ENCODE data around the gene POLE. TPM values are rescaled to one million over a fixed set of nuclear protein-coding genes. Genes with fewer than 3 reads are reported as not detected.

Gene POLE
- total RNA-seq, 3 donors from 2014 or later = 36.5 to 51.5 (median 43.5) TPM

DNA sequence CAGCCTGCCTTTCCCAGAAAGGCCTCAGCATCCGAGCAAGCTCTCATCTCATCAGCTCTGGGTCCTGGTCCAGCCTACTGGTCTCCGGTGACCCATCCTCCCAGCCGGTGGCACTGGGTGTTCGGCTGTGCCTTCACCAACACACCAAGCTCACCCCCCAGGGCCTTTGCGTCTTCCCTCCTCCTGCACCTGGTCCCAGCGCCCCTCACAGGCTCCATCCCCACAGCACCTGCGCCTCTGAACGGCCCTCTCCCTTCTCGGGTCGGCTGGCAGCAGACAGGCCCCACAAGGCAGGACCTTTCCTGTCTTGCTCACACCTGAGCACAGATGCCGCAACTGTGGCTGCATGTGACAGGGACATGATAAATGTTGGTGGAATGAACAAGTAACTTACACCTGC, 55.5 kb downstream of the POLE start:
- intact Hi-C loops (cut with DNase I; ENCODE audit: low total_unique reads) = no loop called here
- Histone ChIP-seq H3K36me3 (peaks cover 9% of the 10 kb centered on the region), H3K27me3 (no peaks in the 10 kb centered on the region), H3K27ac (no peak overlapping the region), H3K4me1 (no peaks in the 10 kb centered on the region), H3K9me3 (no peaks in the 10 kb centered on the region), H3K4me3 (no peak overlapping the region)
- no peak for TF ChIP-seq CTCF (IDR thresholded peaks at IDR 0.05)
- no peak for TF ChIP-seq POLR2AphosphoS5 (IDR thresholded peaks at IDR 0.05)
- TF ChIP-seq POLR2A (IDR thresholded peaks at IDR 0.05) = no peak
- no peak for DNase-seq (ENCODE audit: low spot score in 2 of 2)

DNA sequence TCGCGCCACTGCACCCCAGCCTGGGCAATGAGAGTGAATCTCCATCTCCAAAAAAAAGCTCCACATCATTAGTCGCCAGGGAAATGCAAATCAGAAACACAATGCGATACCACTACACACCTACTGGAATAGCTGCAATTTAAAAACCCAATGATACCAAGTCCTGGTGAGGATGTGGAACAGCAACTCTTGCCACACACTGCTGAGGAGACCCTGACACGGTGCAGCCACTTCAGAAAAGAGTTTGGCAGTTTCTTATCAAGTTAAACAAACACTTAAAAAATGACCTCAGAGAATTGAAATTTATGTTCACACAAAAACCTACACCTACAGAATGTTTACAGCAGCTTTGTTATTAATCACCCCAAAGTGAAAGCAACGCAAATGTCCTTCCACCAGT, 56.5 kb downstream of the POLE start:
- H3K9me3 ChIP-seq = no peaks in the 10 kb centered on the region
- DNase-seq (ENCODE audit: low spot score in 2 of 2) = no peak
- no peak overlapping the region for H3K27ac ChIP-seq
- peaks cover 9% of the 10 kb centered on the region for H3K36me3 ChIP-seq
- intact Hi-C loops (cut with DNase I; ENCODE audit: low total_unique reads) = no loop called here
- H3K27me3 ChIP-seq = no peaks in the 10 kb centered on the region
- no peaks in the 10 kb centered on the region for H3K4me1 ChIP-seq
- TF ChIP-seq POLR2A (IDR thresholded peaks at IDR 0.05) (no peak), CTCF (IDR thresholded peaks at IDR 0.05) (no peak), POLR2AphosphoS5 (IDR thresholded peaks at IDR 0.05) (no peak)
- H3K4me3 ChIP-seq = no peak overlapping the region

GRCh38 chr12:132629330-132629729, 57.8 kb downstream of the POLE start:
- Histone ChIP-seq H3K4me1 (no peaks in the 10 kb centered on the region), H3K36me3 (peaks cover 9% of the 10 kb centered on the region), H3K27ac (no peak overlapping the region), H3K27me3 (no peaks in the 10 kb centered on the region), H3K9me3 (no peaks in the 10 kb centered on the region), H3K4me3 (no peak overlapping the region)
- DNase-seq (ENCODE audit: low spot score in 2 of 2) = no peak
- intact Hi-C loops (cut with DNase I; ENCODE audit: low total_unique reads) = no loop called here
- TF ChIP-seq CTCF (IDR thresholded peaks at IDR 0.05) (no peak), POLR2A (IDR thresholded peaks at IDR 0.05) (no peak), POLR2AphosphoS5 (IDR thresholded peaks at IDR 0.05) (no peak)

DNA sequence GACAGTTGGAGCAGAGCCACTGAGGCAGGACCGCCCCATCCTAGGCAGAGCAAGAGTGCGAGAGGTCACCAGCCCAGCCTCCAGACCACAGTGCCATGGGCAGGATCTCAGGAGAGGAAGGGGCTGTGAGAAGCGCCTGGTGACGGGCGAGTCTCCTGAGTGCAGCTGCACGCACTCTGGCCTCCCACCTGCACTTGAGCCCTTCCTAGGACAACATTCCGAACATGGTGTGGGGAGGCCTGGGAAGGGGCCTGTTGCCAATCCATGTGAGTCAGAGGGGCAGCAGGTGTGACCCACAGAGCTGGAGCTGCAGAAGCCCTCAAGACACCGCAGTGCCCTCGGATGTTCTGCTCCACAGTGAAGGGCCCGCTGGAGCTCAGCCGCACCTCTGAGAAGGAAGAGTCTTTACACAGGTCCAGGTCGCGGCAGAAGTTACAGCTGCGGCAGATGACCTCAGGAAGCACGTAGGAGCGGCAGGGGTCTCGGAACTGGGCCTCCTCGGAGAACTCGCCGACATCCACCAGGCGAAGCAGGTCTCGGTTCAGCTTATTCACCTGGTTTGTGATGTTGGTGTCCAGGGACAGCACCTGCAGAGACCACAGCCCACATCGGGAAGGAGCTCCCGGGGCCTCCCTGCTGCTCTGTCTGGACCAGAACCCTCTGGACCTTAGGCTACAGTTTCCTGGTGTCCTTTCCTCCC, 61.3 kb downstream of the POLE start:
- TF ChIP-seq POLR2AphosphoS5 (IDR thresholded peaks at IDR 0.05) (no peak), POLR2A (IDR thresholded peaks at IDR 0.05) (no peak), CTCF (IDR thresholded peaks at IDR 0.05) (no peak)
- Histone ChIP-seq H3K4me1 (peaks cover 3 to 19% of the 10 kb centered on the region in 2 donors), H3K27ac (no peak overlapping the region), H3K4me3 (no peak overlapping the region), H3K36me3 (peaks cover 9% of the 10 kb centered on the region), H3K9me3 (no peaks in the 10 kb centered on the region), H3K27me3 (no peaks in the 10 kb centered on the region)
- intact Hi-C loops (cut with DNase I; ENCODE audit: low total_unique reads) = no loop called here
- no peak for DNase-seq (ENCODE audit: low spot score in 2 of 2)

GRCh38 chr12:132624910-132625630, 62.1 kb downstream of the POLE start:
- Histone ChIP-seq H3K4me1 (peaks cover 3 to 19% of the 10 kb centered on the region in 2 donors), H3K27ac (no peak overlapping the region), H3K9me3 (no peaks in the 10 kb centered on the region), H3K36me3 (peaks cover 8% of the 10 kb centered on the region), H3K27me3 (peaks cover under 1 to 4% of the 10 kb centered on the region in 2 donors), H3K4me3 (no peak overlapping the region)
- intact Hi-C loops (cut with DNase I; ENCODE audit: low total_unique reads) = loop anchor here (1.0 kb wide), 1 partner anchor 22 kb away; no protein-coding TSS in a partner anchor
- TF ChIP-seq POLR2AphosphoS5 (IDR thresholded peaks at IDR 0.05) (no peak), CTCF (IDR thresholded peaks at IDR 0.05) (no peak), POLR2A (IDR thresholded peaks at IDR 0.05) (no peak)
- no peak for DNase-seq (ENCODE audit: low spot score in 2 of 2)

Measured in breast epithelium (tissue), 4 donors.